NCI-H2107 treated with DMSO at 0.1 percent for 48 hours (cell line): ENCODE results near the gene EFNB2.
A peak's percentile ranks its signal among the peaks of the same experiment; 100 is the strongest.

Experiments
- DNase-seq: peaks from one replicate; lab custom pipeline; 2025; ENCODE audit not compliant: unreplicated experiment; lab: John Stamatoyannopoulos, UW

Gene EFNB2

GRCh38 chr13:106535552-106536243 is at the start of gene EFNB2:
EFNB2 (minus strand) TSS chr13:106535662; CDS start chr13:106534964, 698 bp downstream.
- DNase-seq, result peak; percentile 26

GRCh38 chr13:106581225-106581624 is 45.8 kb upstream of the EFNB2 start:
- no peak for DNase-seq

- DNase-seq, result no peak
Measured at GRCh38 chr13:106575896-106576295, 40.4 kb upstream of the EFNB2 start.

- DNase-seq, result no peak
Measured at GRCh38 chr13:106573868-106574267, 38.4 kb upstream of the EFNB2 start.

DNA sequence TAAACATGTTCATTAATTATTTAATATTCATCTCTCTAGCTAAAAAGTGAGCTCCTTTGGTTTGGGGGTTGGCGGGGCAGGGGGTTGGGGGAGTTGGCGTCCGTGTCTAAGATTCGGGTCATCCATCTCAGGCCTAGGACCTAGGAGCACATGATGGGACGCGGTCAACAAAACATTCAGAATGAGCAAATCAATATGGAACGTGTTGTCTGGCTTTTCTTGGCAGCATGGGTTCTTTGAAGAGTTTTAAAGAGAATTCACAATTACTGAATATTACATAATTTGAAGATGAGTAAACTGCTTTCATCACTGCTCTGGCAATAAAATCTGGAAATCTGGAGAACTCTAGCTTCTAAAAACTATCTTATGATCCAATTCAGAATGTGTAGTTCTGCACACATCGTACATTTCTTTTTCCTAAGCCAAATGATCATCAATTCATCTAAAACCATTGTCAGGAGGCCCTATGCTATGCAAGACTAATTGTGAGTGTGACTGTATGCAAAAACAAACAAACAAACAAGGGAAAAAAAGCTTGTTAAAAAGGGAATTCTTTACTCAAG is 37.9 kb upstream of the EFNB2 start:
- DNase-seq, result no peak

- DNase-seq, result no peak
Measured at GRCh38 chr13:106570299-106570852, 34.9 kb upstream of the EFNB2 start.

- DNase-seq, result no peak
Measured at GRCh38 chr13:106569233-106570095, 34.0 kb upstream of the EFNB2 start.

DNA sequence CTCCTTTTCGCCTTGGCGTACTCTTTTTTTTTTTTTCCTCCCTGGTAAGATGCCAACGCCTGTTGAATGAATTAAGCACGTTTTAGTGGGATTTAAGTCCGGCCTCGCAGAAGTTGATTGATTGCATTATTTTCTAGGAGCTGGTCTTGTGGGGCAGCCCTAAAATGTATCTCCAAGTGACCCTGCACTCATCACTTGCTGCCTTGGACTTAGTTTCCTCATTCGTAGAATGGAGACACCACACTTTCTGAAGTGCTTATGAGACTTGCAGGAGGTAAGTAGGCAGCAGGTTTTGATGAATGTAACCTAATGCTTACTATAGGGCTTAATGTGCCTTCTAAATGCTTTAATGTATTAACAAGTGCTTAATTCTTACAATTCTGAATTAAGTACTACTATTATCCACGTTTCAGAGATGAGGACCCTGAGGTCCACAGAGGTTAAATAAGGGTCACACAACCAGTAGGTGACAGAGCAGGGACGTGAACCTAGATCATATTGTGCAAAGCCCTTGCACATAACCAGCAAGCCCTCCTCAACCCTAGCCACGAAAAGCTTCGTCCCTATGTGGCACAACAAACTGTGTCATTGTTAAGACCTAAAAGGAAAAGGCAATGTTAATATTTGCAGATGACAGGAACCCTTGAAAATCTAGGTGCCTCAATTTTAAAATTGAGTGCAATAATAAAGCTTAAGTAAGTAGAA is 33.0 kb upstream of the EFNB2 start:
- DNase-seq, result no peak

- DNase-seq, result peak; percentile 62
Measured at GRCh38 chr13:106567474-106568298, 32.2 kb upstream of the EFNB2 start, which contains the start of gene ARGLU1. ARGLU1 (minus strand) TSS chr13:106568137; CDS start chr13:106567919, 218 bp downstream.

DNA sequence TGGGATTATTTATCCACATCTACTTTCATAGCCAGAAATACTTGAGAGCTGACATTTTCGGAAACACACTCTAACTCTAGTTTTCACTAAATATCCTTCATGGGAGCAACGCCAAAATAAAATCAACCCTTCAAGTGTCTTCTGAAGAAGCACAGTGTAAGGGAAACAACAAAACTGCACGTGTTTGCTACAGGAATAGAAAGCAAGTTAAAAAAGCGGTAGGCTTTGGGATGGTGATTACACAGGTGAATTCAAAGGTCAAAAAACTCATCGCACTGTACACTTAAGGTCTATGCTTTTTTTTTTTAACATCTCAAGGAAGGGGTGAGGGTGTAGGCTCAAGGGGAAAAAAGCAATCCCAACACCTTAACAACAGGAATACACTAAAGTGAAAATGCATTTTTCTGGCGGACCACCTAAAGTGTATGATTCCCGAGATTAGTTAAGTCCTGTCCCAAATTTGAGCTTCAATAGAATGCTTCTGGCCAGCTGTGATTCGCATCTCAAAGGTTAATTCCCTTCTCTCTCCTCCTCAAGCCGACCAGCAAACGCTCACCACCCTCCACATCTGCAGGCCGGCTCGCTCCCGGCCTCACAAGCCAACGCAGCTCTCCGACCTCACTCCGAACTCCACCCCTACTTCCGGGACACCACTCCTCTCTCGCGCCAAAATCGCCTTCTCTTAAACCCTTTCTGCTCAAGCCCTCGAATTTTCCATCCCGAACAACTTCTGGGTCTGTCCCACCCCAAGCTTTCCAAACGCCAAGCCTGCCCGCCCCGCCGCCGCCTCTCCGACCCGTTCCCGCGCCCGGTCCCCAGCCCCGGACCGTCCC is 31.4 kb upstream of the EFNB2 start:
- peak; percentile 21 for DNase-seq

DNA sequence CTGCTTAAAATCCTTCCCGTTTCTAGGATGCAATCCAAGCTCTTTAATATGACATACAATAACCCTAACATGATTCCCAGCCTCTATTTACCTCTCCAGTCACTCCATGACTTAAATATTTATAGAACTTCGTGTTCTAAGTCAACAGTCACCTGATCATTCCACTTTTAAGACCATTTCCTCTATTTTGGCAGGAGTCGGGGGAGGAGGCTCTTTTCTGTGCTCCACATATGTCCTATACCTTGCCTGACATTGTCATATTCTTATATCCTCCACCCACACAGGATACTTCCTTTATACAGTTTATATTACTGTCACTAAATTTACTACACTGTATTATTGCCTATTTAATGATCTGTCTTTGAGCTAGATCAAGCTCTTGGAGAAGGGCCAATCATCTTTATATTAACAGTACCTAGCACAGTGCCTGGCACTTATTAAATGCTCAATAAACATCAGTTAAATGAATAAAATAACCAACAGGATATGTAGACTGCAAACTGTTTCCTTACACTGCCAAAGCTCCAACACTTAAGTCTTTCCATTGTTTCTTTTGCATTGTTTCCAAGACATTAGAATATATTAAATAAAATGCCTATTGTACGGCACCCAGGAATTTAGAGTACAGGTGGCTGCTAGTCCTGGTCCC is 29.8 kb upstream of the EFNB2 start:
- no peak for DNase-seq

DNA sequence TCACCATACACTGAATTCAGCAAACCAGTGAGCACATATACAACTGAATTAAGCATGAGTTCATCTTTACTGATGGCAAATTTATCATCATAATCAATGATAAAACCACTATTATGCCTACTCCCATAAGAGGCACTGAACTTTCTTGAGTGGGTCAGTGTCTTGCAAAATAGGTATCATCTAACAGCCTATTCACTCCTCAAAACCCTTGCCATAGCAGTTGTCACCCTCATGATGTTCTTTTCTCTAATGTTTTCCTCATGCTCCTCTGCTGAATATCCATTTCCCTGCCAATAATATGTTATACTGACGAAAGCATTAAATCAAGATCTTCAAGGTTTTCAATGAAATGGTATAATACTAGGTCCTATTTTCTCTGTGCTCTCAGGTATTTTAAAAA is 26.8 kb upstream of the EFNB2 start:
- no peak for DNase-seq

DNA sequence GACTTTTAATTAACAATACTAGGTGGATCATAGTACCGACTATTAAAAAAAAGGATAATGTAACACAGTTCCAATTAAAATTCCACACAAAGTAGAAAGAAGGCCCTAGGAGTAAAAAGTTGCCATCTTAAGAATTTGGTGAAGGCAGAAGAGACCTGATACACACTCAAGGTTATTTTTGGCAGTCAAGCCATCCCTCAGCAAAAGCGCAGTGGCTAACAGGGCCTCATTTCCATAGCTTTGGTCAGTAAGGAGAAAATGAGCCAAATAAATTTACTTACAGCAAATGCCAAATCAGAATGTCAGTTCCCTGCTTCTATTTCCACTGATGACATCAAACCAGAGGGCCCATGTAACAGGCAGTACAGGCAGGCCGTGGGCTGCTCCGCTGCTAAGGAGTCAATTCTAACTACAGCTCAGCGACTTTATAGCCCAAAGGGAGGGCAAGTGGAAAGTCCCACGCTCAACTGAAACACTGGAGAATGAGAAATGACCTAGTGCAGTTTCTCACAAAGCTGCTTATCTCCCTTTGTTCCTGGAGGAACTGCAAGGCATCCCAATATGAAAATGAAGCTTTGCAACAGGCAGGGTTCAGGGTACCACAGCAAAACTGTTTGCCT is 26.2 kb upstream of the EFNB2 start:
- DNase-seq, result no peak

GRCh38 chr13:106560821-106561220 is 25.4 kb upstream of the EFNB2 start:
- DNase-seq, result no peak

- no peak for DNase-seq
Measured at GRCh38 chr13:106558527-106558926, 23.1 kb upstream of the EFNB2 start.

DNA sequence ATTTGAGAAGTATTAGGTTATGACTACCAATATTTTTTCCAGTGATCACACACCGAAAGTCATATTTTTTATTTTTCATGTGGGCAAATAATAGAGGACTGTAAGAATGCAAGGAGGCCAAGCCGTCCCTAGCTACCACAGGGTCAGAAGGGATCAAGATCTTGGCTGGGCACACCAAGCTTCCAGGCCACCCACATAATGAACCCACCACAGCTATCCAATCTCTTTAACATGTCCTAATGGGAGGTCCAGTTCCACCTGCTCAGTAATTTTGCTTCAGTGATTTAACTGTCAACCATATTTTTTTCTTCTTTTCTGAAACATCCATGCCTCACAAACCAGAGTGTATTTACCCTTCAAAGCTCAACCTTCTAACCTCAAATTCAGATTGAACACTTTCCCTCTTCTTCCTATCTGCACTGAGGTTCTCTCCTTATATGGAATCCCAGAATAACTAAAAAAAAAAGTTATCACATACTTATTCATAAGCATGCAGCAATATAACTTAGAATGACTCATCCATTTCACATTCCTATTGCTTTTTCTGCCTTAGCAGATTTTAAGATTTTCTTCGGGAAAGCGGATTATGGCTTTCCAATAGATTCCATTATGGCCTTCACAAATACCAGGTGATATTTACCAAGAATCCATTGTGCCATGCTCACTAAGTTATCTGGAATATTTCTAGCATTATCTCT is 20.3 kb upstream of the EFNB2 start:
- DNase-seq, result no peak

GRCh38 chr13:106551751-106552150 is 16.3 kb upstream of the EFNB2 start:
- no peak for DNase-seq

DNA sequence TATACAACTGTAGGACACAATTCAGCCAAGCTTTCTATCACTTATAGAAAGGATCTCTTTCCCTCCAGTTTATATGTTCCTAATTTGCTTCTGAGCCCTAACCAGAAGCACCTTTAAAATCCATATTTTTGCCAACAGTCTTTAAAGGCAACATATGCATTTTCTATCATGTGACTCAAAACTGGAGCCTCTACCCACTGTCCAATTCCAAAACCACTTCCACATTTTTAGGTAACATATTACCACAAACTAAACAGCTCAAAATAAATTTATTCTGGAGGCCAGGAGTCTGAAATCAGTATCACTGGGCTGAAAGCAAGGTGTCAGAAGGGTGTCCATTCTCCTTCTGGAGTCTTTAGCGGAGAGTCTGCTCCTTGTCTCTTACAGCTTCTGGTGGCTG is 15.9 kb upstream of the EFNB2 start:
- DNase-seq, result no peak
